Keratinocyte (primary cell): ENCODE results near the gene LAMP1. TPM values are rescaled to one million over a fixed set of nuclear protein-coding genes. Genes with fewer than 3 reads are reported as not detected.

Source experiments
- DNase-seq: peaks from one replicate; pipeline ENCODE4 v3.0.0-alpha.2; 2011; ENCODE audit warnings: low read depth, missing footprints, low spot score
- FAIRE-seq: peaks from 2 replicates; lab custom pipeline; 2011; peaks lifted over from hg19 to GRCh38; lab: Jason Lieb, UNC
- H2AFZ ChIP-seq: 2 replicates; pipeline ENCODE4 v1.6.0; 2012; ENCODE audit warnings: low read length, control low read depth, inconsistent platforms; ENCODE audit not compliant: control insufficient read depth
- H3K27ac ChIP-seq: 2 replicates; pipeline ENCODE4 v1.5.1; 2011; ENCODE audit warnings: low read length; ENCODE audit not compliant: control insufficient read depth, insufficient read depth
- H3K27me3 ChIP-seq: 3 replicates; pipeline ENCODE4 v1.6.0; 2011; ENCODE audit warnings: low read length; ENCODE audit not compliant: control insufficient read depth, insufficient read depth; ENCODE audit errors: extremely low read depth
- H3K36me3 ChIP-seq, 2 experiments: 2 replicates in 1 of 2; 3 replicates in 1 of 2; pipeline ENCODE4 v1.5.1; 2011; ENCODE audit warnings: low read length in 2 of 2, mild to moderate bottlenecking in 1 of 2; ENCODE audit not compliant: control insufficient read depth in 2 of 2, insufficient read depth in 2 of 2; ENCODE audit errors: extremely low read depth in 1 of 2
- H3K4me1 ChIP-seq: 3 replicates; pipeline ENCODE4 v1.5.1; 2011; ENCODE audit warnings: low read length; ENCODE audit not compliant: control insufficient read depth, insufficient read depth; ENCODE audit errors: extremely low read depth
- H3K4me2 ChIP-seq: 3 replicates; pipeline ENCODE4 v1.6.0; 2011; ENCODE audit warnings: low read depth, low read length; ENCODE audit not compliant: control insufficient read depth, insufficient read depth; ENCODE audit errors: extremely low read depth
- H3K4me3 ChIP-seq, 3 experiments: fragments of 200-600 bp in 1 of 3; sonication (generic) in 1 of 3; 2 replicates in 2 of 3; 3 replicates in 1 of 3; pipeline ENCODE4 v1.5.1; 2011 to 2016; ENCODE audit warnings: low read length in 3 of 3, mild to moderate bottlenecking in 3 of 3, control low read depth in 2 of 3, inconsistent platforms in 1 of 3, low read depth in 1 of 3, mixed read lengths in 1 of 3, mixed run types in 1 of 3, moderate library complexity in 1 of 3; ENCODE audit not compliant: control insufficient read depth in 2 of 3, insufficient read depth in 2 of 3; ENCODE audit errors: extremely low read depth in 1 of 3
- H3K79me2 ChIP-seq: 2 replicates; pipeline ENCODE4 v1.6.0; 2012; ENCODE audit warnings: low read length; ENCODE audit not compliant: control insufficient read depth, insufficient read depth
- H3K9ac ChIP-seq: 3 replicates; pipeline ENCODE4 v1.6.0; 2011; ENCODE audit warnings: low read length; ENCODE audit not compliant: control insufficient read depth, insufficient read depth; ENCODE audit errors: extremely low read depth
- H3K9me1 ChIP-seq: 3 replicates; pipeline ENCODE4 v1.6.0; 2011; ENCODE audit warnings: low read length; ENCODE audit not compliant: control insufficient read depth, insufficient read depth; ENCODE audit errors: extremely low read depth
- H3K9me3 ChIP-seq: 2 replicates; pipeline ENCODE4 v1.5.1; 2012; ENCODE audit warnings: low read depth, low read length; ENCODE audit not compliant: control insufficient read depth
- H4K20me1 ChIP-seq: 3 replicates; pipeline ENCODE4 v1.6.0; 2011; ENCODE audit warnings: low read length; ENCODE audit not compliant: control insufficient read depth, insufficient read depth; ENCODE audit errors: extremely low read depth
- EZH2 ChIP-seq: IDR thresholded peaks from one replicate; pipeline ENCODE4 v1.6.1; 2012; ENCODE audit warnings: inconsistent platforms, mild to moderate bottlenecking, low read length, moderate library complexity
- dilution Hi-C: fragments of 300-500 bp; cut with MboI; formaldehyde crosslinking; loops from one replicate; pipeline ENCODE4 v1.7.0; 2020; ENCODE audit warnings: low sequenced_read_pairs; ENCODE audit not compliant: extremely low pct_ligation_motif_present
- polyA plus RNA-seq, 5 experiments: library from polyadenylated mRNA; depleted of rRNA in 3 of 5; stranded (reverse) in 3 of 5; stranded (forward) in 1 of 5; unstranded in 1 of 5; fragments of >200 nt; gene quantifications; 1 replicate in 1 of 5; 2 replicates in 3 of 5; 3 replicates in 1 of 5; pipeline versions ENCODE4 v1.2.1 to v1.2.3, GENCODE V29; 2011 to 2012; ENCODE audit warnings: missing spikeins in 2 of 5, low read depth in 1 of 5, low replicate concordance in 1 of 5
- TF ChIP-seq, protein P1 (sequence below), 3 experiments: IDR thresholded peaks in 1 of 3; conservative IDR thresholded peaks in 1 of 3; optimal IDR thresholded peaks in 1 of 3; 2 replicates in 2 of 3; 3 replicates in 1 of 3; pipeline versions ENCODE3 to v1.5.1; 2011; ENCODE audit warnings: low read length in 3 of 3, mild to moderate bottlenecking in 3 of 3, moderate library complexity in 2 of 3, control low read depth in 1 of 3, inconsistent platforms in 1 of 3; ENCODE audit not compliant: insufficient read depth in 2 of 3; ENCODE audit errors: extremely low read depth in 1 of 3

Gene LAMP1
- polyA plus RNA-seq, 1 donor (not counting 4 experiments of a cell fraction or from before 2014, with no cell fraction given) = 202 TPM

DNA sequence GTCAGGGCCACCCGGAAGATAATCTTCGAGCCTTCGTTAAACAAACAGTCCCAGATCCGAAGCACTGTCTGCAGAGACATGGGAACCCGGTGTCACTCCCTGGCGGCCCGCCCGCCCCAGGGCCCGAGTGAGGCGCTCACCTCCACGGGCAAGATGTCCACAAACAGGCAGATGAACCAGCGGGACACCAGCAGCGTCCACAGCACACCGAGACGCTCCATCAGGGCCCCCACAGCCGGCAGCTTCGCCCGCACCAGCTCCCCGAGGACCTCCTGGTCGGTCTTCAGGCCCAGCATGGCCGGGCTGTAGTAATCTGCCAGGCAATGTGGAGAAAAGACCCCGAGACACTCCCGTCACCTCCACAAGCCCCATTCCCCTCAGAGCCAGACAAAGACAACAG, 28.7 kb downstream of the LAMP1 start:
- dilution Hi-C loops = no loop called here
- Histone ChIP-seq H3K36me3 (peaks cover 16 to 19% of the 10 kb centered on the region in 2 experiments), H3K27ac (no peak overlapping the region), H3K9me1 (no peaks in the 10 kb centered on the region), H3K9me3 (no peaks in the 10 kb centered on the region), H3K9ac (no peak overlapping the region), H3K27me3 (no peaks in the 10 kb centered on the region), H3K4me2 (no peak overlapping the region), H4K20me1 (no peaks in the 10 kb centered on the region), H2AFZ (no peak overlapping the region), H3K4me3 (no peak overlapping the region), H3K79me2 (no peaks in the 10 kb centered on the region), H3K4me1 (no peaks in the 10 kb centered on the region)
- DNase-seq = no peak
- no peak for FAIRE-seq
- TF ChIP-seq EZH2 = no peak
- TF ChIP-seq, protein P1, sequence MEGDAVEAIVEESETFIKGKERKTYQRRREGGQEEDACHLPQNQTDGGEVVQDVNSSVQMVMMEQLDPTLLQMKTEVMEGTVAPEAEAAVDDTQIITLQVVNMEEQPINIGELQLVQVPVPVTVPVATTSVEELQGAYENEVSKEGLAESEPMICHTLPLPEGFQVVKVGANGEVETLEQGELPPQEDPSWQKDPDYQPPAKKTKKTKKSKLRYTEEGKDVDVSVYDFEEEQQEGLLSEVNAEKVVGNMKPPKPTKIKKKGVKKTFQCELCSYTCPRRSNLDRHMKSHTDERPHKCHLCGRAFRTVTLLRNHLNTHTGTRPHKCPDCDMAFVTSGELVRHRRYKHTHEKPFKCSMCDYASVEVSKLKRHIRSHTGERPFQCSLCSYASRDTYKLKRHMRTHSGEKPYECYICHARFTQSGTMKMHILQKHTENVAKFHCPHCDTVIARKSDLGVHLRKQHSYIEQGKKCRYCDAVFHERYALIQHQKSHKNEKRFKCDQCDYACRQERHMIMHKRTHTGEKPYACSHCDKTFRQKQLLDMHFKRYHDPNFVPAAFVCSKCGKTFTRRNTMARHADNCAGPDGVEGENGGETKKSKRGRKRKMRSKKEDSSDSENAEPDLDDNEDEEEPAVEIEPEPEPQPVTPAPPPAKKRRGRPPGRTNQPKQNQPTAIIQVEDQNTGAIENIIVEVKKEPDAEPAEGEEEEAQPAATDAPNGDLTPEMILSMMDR (optimal IDR thresholded peaks at IDR 0.05 in 1 of 3, IDR thresholded peaks at IDR 0.05 in 1 of 3, conservative IDR thresholded peaks at IDR 0.05 in 1 of 3; ENCODE audit: extremely low read depth in 1 of 3, insufficient read depth in 2 of 3, low read length in 3 of 3) = no peak

DNA sequence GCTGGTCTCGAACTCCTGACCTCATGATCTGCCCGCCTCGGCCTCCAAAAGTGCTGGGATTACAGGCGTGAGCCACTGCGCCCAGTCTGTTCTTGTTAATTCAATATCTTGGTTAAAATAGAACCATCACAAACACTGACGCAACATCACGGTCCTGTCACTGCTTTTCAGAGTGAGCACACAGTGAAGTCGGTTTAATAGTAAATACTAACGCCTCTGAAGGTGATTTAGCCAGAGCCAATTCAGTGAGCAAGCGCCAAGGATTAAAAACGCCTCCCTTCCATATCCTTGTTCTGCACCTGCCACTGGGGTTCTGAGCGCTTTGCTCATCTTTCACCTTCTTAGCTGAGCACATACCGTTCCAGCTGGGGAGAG, 30.3 kb downstream of the LAMP1 start:
- H3K9me3 ChIP-seq = no peaks in the 10 kb centered on the region
- no peak overlapping the region for H3K4me2 ChIP-seq
- TF ChIP-seq EZH2 = no peak
- TF ChIP-seq, protein P1 (optimal IDR thresholded peaks at IDR 0.05 in 1 of 3, IDR thresholded peaks at IDR 0.05 in 1 of 3, conservative IDR thresholded peaks at IDR 0.05 in 1 of 3; ENCODE audit: extremely low read depth in 1 of 3, insufficient read depth in 2 of 3, low read length in 3 of 3) = no peak
- no peaks in the 10 kb centered on the region for H3K9me1 ChIP-seq
- peaks cover 6 to 10% of the 10 kb centered on the region in 2 experiments for H3K36me3 ChIP-seq
- DNase-seq = no peak
- no peaks in the 10 kb centered on the region for H3K27me3 ChIP-seq
- H3K27ac ChIP-seq = no peak overlapping the region
- H3K9ac ChIP-seq = no peak overlapping the region
- FAIRE-seq = no peak
- H3K4me3 ChIP-seq = no peak overlapping the region
- H3K79me2 ChIP-seq = no peaks in the 10 kb centered on the region
- H2AFZ ChIP-seq = no peak overlapping the region
- H4K20me1 ChIP-seq = no peaks in the 10 kb centered on the region
- peaks cover 6% of the 10 kb centered on the region for H3K4me1 ChIP-seq
- dilution Hi-C loops = no loop called here
